ENCODE data around the gene GHDC. TPM values are rescaled to one million over a fixed set of nuclear protein-coding genes. Genes with fewer than 3 reads are reported as not detected.

Gene GHDC
- total and polyA plus RNA-seq, 2 of the 13 experiments (the other 11 are each of a cell fraction or from before 2014, with no cell fraction given), result 15.4 to 22.5 TPM

DNA sequence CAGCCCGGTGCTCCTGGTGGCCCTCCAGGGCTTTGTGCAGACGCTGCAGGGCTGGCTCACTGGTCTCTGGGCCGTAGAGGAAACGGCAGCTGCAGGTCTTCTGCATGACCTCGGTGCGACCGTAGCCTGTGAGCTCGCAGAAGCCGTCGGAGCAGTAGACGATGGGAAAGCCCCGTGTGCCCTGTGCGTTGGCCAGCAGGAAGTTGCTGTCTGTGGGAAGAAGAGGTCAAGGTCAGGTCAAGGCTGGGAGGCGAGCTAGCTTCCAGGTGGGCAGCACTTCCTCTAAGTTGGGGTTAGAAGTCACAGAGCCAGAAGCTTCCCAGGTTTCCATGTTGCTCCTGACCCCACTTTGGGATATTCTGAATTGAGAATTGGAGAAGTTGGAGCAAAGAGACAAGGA is 15.5 kb downstream of the GHDC start (continued):
- TF ChIP-seq, protein P1, sequence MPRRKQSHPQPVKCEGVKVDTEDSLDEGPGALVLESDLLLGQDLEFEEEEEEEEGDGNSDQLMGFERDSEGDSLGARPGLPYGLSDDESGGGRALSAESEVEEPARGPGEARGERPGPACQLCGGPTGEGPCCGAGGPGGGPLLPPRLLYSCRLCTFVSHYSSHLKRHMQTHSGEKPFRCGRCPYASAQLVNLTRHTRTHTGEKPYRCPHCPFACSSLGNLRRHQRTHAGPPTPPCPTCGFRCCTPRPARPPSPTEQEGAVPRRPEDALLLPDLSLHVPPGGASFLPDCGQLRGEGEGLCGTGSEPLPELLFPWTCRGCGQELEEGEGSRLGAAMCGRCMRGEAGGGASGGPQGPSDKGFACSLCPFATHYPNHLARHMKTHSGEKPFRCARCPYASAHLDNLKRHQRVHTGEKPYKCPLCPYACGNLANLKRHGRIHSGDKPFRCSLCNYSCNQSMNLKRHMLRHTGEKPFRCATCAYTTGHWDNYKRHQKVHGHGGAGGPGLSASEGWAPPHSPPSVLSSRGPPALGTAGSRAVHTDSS (CRISPR knock-in tag; conservative IDR thresholded peaks at IDR 0.05), result no peak
- no peak for TF ChIP-seq ZFAT (CRISPR knock-in tag; conservative IDR thresholded peaks at IDR 0.05)
- TF ChIP-seq, protein P2, sequence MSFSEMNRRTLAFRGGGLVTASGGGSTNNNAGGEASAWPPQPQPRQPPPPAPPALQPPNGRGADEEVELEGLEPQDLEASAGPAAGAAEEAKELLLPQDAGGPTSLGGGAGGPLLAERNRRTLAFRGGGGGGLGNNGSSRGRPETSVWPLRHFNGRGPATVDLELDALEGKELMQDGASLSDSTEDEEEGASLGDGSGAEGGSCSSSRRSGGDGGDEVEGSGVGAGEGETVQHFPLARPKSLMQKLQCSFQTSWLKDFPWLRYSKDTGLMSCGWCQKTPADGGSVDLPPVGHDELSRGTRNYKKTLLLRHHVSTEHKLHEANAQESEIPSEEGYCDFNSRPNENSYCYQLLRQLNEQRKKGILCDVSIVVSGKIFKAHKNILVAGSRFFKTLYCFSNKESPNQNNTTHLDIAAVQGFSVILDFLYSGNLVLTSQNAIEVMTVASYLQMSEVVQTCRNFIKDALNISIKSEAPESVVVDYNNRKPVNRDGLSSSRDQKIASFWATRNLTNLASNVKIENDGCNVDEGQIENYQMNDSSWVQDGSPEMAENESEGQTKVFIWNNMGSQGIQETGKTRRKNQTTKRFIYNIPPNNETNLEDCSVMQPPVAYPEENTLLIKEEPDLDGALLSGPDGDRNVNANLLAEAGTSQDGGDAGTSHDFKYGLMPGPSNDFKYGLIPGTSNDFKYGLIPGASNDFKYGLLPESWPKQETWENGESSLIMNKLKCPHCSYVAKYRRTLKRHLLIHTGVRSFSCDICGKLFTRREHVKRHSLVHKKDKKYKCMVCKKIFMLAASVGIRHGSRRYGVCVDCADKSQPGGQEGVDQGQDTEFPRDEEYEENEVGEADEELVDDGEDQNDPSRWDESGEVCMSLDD (CRISPR knock-in tag; IDR thresholded peaks at IDR 0.05; ENCODE audit: borderline replicate concordance), result no peak
- no peak for TF ChIP-seq CREB1 (IDR thresholded peaks at IDR 0.05)
- no peak for TF ChIP-seq CREB1 (CRISPR knock-in tag; IDR thresholded peaks at IDR 0.05)
- TF ChIP-seq, protein P3, sequence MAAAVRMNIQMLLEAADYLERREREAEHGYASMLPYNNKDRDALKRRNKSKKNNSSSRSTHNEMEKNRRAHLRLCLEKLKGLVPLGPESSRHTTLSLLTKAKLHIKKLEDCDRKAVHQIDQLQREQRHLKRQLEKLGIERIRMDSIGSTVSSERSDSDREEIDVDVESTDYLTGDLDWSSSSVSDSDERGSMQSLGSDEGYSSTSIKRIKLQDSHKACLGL (CRISPR knock-in tag; IDR thresholded peaks at IDR 0.05), result no peak
- no peak for TF ChIP-seq GATAD2A (CRISPR knock-in tag; IDR thresholded peaks at IDR 0.05)
- no peak for TF ChIP-seq ATF1 (CRISPR knock-in tag; IDR thresholded peaks at IDR 0.05)
- TF ChIP-seq, protein P4, sequence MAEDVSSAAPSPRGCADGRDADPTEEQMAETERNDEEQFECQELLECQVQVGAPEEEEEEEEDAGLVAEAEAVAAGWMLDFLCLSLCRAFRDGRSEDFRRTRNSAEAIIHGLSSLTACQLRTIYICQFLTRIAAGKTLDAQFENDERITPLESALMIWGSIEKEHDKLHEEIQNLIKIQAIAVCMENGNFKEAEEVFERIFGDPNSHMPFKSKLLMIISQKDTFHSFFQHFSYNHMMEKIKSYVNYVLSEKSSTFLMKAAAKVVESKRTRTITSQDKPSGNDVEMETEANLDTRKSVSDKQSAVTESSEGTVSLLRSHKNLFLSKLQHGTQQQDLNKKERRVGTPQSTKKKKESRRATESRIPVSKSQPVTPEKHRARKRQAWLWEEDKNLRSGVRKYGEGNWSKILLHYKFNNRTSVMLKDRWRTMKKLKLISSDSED (CRISPR knock-in tag; IDR thresholded peaks at IDR 0.05), result no peak
- TF ChIP-seq ZNF773 (CRISPR knock-in tag; IDR thresholded peaks at IDR 0.05; ENCODE audit: borderline replicate concordance), result no peak
- no peak for TF ChIP-seq RFX1 (IDR thresholded peaks at IDR 0.05)
- TF ChIP-seq RNF2 (conservative IDR thresholded peaks at IDR 0.05; ENCODE audit: low read depth), result no peak
- TF ChIP-seq RARA (CRISPR knock-in tag; IDR thresholded peaks at IDR 0.05), result peak; percentile 96
- TF ChIP-seq NR1H2 (CRISPR knock-in tag; IDR thresholded peaks at IDR 0.05; ENCODE audit: borderline replicate concordance, low read depth), result no peak
- TF ChIP-seq ZNF788 (CRISPR knock-in tag; IDR thresholded peaks at IDR 0.05; ENCODE audit: borderline replicate concordance), result peak; percentile 46; the same call in 1 of the 2 replicates
- TF ChIP-seq, protein P5, sequence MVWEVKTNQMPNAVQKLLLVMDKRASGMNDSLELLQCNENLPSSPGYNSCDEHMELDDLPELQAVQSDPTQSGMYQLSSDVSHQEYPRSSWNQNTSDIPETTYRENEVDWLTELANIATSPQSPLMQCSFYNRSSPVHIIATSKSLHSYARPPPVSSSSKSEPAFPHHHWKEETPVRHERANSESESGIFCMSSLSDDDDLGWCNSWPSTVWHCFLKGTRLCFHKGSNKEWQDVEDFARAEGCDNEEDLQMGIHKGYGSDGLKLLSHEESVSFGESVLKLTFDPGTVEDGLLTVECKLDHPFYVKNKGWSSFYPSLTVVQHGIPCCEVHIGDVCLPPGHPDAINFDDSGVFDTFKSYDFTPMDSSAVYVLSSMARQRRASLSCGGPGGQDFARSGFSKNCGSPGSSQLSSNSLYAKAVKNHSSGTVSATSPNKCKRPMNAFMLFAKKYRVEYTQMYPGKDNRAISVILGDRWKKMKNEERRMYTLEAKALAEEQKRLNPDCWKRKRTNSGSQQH (CRISPR knock-in tag; IDR thresholded peaks at IDR 0.05; ENCODE audit: low read depth), result no peak
- TF ChIP-seq, protein P6, sequence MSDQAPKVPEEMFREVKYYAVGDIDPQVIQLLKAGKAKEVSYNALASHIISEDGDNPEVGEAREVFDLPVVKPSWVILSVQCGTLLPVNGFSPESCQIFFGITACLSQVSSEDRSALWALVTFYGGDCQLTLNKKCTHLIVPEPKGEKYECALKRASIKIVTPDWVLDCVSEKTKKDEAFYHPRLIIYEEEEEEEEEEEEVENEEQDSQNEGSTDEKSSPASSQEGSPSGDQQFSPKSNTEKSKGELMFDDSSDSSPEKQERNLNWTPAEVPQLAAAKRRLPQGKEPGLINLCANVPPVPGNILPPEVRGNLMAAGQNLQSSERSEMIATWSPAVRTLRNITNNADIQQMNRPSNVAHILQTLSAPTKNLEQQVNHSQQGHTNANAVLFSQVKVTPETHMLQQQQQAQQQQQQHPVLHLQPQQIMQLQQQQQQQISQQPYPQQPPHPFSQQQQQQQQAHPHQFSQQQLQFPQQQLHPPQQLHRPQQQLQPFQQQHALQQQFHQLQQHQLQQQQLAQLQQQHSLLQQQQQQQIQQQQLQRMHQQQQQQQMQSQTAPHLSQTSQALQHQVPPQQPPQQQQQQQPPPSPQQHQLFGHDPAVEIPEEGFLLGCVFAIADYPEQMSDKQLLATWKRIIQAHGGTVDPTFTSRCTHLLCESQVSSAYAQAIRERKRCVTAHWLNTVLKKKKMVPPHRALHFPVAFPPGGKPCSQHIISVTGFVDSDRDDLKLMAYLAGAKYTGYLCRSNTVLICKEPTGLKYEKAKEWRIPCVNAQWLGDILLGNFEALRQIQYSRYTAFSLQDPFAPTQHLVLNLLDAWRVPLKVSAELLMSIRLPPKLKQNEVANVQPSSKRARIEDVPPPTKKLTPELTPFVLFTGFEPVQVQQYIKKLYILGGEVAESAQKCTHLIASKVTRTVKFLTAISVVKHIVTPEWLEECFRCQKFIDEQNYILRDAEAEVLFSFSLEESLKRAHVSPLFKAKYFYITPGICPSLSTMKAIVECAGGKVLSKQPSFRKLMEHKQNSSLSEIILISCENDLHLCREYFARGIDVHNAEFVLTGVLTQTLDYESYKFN (CRISPR knock-in tag; conservative IDR thresholded peaks at IDR 0.05), result peak; percentile 33; the same call in 1 of the 2 replicates
- TF ChIP-seq, protein P7, sequence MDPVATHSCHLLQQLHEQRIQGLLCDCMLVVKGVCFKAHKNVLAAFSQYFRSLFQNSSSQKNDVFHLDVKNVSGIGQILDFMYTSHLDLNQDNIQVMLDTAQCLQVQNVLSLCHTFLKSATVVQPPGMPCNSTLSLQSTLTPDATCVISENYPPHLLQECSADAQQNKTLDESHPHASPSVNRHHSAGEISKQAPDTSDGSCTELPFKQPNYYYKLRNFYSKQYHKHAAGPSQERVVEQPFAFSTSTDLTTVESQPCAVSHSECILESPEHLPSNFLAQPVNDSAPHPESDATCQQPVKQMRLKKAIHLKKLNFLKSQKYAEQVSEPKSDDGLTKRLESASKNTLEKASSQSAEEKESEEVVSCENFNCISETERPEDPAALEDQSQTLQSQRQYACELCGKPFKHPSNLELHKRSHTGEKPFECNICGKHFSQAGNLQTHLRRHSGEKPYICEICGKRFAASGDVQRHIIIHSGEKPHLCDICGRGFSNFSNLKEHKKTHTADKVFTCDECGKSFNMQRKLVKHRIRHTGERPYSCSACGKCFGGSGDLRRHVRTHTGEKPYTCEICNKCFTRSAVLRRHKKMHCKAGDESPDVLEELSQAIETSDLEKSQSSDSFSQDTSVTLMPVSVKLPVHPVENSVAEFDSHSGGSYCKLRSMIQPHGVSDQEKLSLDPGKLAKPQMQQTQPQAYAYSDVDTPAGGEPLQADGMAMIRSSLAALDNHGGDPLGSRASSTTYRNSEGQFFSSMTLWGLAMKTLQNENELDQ (CRISPR knock-in tag; IDR thresholded peaks at IDR 0.05; ENCODE audit: borderline replicate concordance), result no peak
